Stimulated activated CD4-positive, alpha-beta T cell treated with anti-CD3 and anti-CD28 coated beads, Interleukin-4, amount 100 ng/mL, for 24 hours (primary cell): ENCODE results near the gene GYPC.

Experiments
- DNase-seq: peaks from one replicate; pipeline ENCODE4 v3.0.0-alpha.2; 2020

The GYPC gene

DNA sequence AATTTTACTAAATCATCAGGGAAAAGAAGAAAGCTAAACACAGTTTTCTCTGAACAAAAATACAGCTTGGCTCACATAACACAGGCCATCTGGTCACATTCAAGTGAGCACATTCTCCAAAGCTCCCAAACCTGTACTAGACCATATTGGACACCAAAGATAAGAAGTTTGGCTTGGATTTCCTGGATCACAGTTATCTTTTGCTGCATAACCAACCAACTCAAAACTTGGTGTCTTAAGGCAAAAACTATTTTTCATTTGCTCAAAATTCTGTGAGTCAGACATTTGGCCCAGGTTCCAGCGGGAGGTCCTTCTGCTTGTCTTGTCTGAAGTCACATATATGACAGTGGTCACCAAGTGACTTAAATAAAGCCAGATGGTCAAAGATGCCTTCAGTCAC, 83.2 kb downstream of the GYPC start:
- DNase-seq: no peak

DNA sequence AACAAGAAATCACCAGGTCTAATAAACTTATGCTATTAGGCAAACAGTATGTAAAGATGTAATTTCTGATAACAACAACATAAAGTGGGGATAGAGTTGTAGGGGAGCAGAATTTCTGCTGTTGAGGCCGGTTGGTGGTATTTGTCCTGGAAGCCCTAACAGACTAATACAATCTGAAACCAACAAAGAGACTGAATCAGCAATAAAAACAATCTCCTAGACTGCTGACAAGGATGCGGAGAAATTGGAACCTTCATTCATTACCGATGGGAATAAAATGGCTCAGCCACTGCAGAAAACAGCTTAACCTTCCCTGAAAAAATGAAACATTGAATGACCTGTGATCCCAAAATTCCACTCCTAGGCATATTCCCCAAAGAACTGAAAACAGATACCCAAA, 88.7 kb downstream of the GYPC start:
- no peak for DNase-seq
